Measurements from ENCODE around the gene MTNR1A. TPM values are rescaled to one million over a fixed set of nuclear protein-coding genes. Genes with fewer than 3 reads are reported as not detected.

Gene MTNR1A
- total and polyA plus RNA-seq, 2 of the 4 experiments (the other 2 are of a cell fraction) = not detected

DNA sequence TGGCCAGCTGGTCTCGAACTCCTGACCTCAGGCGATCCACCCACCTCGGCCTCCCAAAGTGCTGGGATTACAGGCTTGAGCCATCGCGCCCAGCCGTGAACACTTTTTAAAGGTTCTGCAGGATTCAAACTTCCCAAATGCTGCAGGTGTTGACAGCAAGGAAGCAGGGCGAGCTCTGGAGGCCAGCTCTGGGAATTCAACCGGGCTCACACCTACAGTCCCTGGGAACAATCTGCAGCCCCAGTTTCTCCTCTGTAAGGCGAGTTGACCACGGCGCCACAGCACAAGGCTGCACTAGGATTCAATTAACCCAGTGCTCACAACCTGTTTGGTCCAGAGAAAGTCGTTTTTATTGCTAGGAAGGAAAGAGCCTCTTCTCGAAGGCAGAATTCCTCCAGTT, 1.6 kb downstream of the MTNR1A start:
- TF ChIP-seq RCOR1 (IDR thresholded peaks at IDR 0.05; ENCODE audit: insufficient replicate concordance, low read length) (no peak), RFX5 (IDR thresholded peaks at IDR 0.05; ENCODE audit: low read depth, low read length) (no peak), NFE2L2 (IDR thresholded peaks at IDR 0.05; ENCODE audit: low read depth, low read length) (no peak), BHLHE40 (IDR thresholded peaks at IDR 0.05; ENCODE audit: low read depth, low read length) (no peak), MAZ (IDR thresholded peaks at IDR 0.05; ENCODE audit: borderline replicate concordance, low read depth, low read length) (no peak), MAFK (IDR thresholded peaks at IDR 0.05; ENCODE audit: low read depth, low read length) (no peak), MXI1 (IDR thresholded peaks at IDR 0.05; ENCODE audit: borderline replicate concordance, low read depth, low read length) (no peak), USF2 (IDR thresholded peaks at IDR 0.05; ENCODE audit: low read depth, low read length) (no peak)
- 75% methylated on average over 5 of the region's 13 CpGs; no CpG with 5 or more reads in 1 of the 2 experiments for WGBS, 2 experiments (ENCODE audit: extremely low coverage in 2 of 2, insufficient read length in 1 of 2)
- H4K5ac ChIP-seq (ENCODE audit: low read depth, low read length) = no peak overlapping the region
- intact Hi-C loops (cut with micrococcal nuclease) (no loop called here), dilution Hi-C loops (cut with HindIII; ENCODE audit: low sequenced_read_pairs, unreplicated experiment) (no loop called here), in situ Hi-C loops (cut with MboI; ENCODE audit: low sequenced_read_pairs) (no loop called here)
- H3K14ac ChIP-seq (replicated peaks; ENCODE audit: low read depth, low read length) = no peak overlapping the region
- no peak overlapping the region for H3K4me2 ChIP-seq (ENCODE audit: low read depth, low read length)
- no peak overlapping the region for H2BK120ac ChIP-seq (ENCODE audit: low read depth, low read length)
- ATAC-seq (ENCODE audit: low read depth) (no peak), DNase-seq (no peak)
- no peak overlapping the region for H3K27ac ChIP-seq (ENCODE audit: insufficient read depth, low read length)
- H3K36me3 ChIP-seq (ENCODE audit: control insufficient read depth, insufficient read depth, low read length) = no peaks in the 10 kb centered on the region
- H2AFZ ChIP-seq (replicated peaks; ENCODE audit: low read length, poor library complexity) = no peak overlapping the region
- no peaks in the 10 kb centered on the region for H3K9me3 ChIP-seq (ENCODE audit: control insufficient read depth, insufficient read depth, low read length)
- no peak overlapping the region for H2BK20ac ChIP-seq (ENCODE audit: low read depth, low read length)
- no peak overlapping the region for H2BK15ac ChIP-seq (ENCODE audit: low read depth, low read length)
- H3K79me1 ChIP-seq (ENCODE audit: low read depth in 1 of 2, low read length in 2 of 2) = no peaks in the 10 kb centered on the region
- ChIA-PET POLR2A (ENCODE audit: unreplicated experiment) (no interaction called here), CTCF (no interaction called here)
- H2AK9ac ChIP-seq (replicated peaks; ENCODE audit: low read depth, low read length, poor library complexity) = no peak overlapping the region
- no peak overlapping the region for H3K18ac ChIP-seq (ENCODE audit: low read depth, low read length)
- no peak overlapping the region for H3K4ac ChIP-seq (ENCODE audit: low read depth, low read length)
- H3K9ac ChIP-seq (ENCODE audit: low read depth, low read length) = no peak overlapping the region
- BruUV-seq (replicated peaks) = no TSS peak
- no peak overlapping the region for H4K8ac ChIP-seq (ENCODE audit: low read depth in 2 of 2, low read length in 2 of 2)
- H3K9me1 ChIP-seq (ENCODE audit: insufficient read depth, low read length) = peaks cover 5% of the 10 kb centered on the region; the same call in 1 of the 2 replicates
- no peak overlapping the region for H3K23ac ChIP-seq (ENCODE audit: low read depth, low read length)
- H2AK5ac ChIP-seq (ENCODE audit: low read depth, low read length) = no peak overlapping the region
- H4K91ac ChIP-seq (ENCODE audit: insufficient read depth, low read depth, low read length) = no peak overlapping the region
- no peak overlapping the region for H3K4me3 ChIP-seq (ENCODE audit: insufficient read depth, low read depth, low read length)
- no peak overlapping the region for H2BK5ac ChIP-seq (ENCODE audit: low read depth, low read length, poor library complexity, severe bottlenecking)
- H4K20me1 ChIP-seq (ENCODE audit: insufficient read depth, low read length) = no peaks in the 10 kb centered on the region
- peaks cover 3% of the 10 kb centered on the region; the same call in 1 of the 2 replicates for H3K4me1 ChIP-seq (ENCODE audit: control insufficient read depth, insufficient read depth, low read length)
- peaks cover 21% of the 10 kb centered on the region for H3K27me3 ChIP-seq (ENCODE audit: control insufficient read depth, insufficient read depth, low read length)
- no peak overlapping the region for H3K56ac ChIP-seq (ENCODE audit: extremely low read depth, insufficient read depth, low read length)

All from IMR-90 (cell line).